ENCODE data around the gene WARS2. TPM values are rescaled to one million over a fixed set of nuclear protein-coding genes. Genes with fewer than 3 reads are reported as not detected.

WARS2 gene
- total and polyA plus RNA-seq, 2 of the 8 experiments (the other 6 are each of a cell fraction or from before 2014, with no cell fraction given): 4.3 to 12.9 TPM

DNA sequence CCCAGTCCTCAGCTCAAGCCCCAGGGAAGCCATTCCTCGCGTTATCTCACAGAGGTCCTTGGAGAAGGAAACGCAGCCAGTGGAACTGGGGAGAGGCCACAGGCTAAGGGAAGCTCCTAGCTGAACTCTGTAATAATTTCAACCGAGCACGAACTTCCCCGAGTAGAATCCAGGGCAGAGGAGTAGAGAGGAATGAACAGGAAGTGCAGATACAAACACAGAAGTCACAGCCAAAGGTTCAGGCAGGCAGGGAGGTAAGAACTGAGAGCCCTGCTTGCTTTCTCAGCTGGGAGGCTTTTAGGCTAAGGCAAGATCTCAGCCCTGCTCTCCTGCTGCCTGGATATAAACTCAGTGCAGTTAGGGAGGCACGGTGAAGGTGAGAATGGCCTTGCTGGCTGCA lies 23.7 kb downstream of the WARS2 start (continued):
- TF ChIP-seq, protein P1, sequence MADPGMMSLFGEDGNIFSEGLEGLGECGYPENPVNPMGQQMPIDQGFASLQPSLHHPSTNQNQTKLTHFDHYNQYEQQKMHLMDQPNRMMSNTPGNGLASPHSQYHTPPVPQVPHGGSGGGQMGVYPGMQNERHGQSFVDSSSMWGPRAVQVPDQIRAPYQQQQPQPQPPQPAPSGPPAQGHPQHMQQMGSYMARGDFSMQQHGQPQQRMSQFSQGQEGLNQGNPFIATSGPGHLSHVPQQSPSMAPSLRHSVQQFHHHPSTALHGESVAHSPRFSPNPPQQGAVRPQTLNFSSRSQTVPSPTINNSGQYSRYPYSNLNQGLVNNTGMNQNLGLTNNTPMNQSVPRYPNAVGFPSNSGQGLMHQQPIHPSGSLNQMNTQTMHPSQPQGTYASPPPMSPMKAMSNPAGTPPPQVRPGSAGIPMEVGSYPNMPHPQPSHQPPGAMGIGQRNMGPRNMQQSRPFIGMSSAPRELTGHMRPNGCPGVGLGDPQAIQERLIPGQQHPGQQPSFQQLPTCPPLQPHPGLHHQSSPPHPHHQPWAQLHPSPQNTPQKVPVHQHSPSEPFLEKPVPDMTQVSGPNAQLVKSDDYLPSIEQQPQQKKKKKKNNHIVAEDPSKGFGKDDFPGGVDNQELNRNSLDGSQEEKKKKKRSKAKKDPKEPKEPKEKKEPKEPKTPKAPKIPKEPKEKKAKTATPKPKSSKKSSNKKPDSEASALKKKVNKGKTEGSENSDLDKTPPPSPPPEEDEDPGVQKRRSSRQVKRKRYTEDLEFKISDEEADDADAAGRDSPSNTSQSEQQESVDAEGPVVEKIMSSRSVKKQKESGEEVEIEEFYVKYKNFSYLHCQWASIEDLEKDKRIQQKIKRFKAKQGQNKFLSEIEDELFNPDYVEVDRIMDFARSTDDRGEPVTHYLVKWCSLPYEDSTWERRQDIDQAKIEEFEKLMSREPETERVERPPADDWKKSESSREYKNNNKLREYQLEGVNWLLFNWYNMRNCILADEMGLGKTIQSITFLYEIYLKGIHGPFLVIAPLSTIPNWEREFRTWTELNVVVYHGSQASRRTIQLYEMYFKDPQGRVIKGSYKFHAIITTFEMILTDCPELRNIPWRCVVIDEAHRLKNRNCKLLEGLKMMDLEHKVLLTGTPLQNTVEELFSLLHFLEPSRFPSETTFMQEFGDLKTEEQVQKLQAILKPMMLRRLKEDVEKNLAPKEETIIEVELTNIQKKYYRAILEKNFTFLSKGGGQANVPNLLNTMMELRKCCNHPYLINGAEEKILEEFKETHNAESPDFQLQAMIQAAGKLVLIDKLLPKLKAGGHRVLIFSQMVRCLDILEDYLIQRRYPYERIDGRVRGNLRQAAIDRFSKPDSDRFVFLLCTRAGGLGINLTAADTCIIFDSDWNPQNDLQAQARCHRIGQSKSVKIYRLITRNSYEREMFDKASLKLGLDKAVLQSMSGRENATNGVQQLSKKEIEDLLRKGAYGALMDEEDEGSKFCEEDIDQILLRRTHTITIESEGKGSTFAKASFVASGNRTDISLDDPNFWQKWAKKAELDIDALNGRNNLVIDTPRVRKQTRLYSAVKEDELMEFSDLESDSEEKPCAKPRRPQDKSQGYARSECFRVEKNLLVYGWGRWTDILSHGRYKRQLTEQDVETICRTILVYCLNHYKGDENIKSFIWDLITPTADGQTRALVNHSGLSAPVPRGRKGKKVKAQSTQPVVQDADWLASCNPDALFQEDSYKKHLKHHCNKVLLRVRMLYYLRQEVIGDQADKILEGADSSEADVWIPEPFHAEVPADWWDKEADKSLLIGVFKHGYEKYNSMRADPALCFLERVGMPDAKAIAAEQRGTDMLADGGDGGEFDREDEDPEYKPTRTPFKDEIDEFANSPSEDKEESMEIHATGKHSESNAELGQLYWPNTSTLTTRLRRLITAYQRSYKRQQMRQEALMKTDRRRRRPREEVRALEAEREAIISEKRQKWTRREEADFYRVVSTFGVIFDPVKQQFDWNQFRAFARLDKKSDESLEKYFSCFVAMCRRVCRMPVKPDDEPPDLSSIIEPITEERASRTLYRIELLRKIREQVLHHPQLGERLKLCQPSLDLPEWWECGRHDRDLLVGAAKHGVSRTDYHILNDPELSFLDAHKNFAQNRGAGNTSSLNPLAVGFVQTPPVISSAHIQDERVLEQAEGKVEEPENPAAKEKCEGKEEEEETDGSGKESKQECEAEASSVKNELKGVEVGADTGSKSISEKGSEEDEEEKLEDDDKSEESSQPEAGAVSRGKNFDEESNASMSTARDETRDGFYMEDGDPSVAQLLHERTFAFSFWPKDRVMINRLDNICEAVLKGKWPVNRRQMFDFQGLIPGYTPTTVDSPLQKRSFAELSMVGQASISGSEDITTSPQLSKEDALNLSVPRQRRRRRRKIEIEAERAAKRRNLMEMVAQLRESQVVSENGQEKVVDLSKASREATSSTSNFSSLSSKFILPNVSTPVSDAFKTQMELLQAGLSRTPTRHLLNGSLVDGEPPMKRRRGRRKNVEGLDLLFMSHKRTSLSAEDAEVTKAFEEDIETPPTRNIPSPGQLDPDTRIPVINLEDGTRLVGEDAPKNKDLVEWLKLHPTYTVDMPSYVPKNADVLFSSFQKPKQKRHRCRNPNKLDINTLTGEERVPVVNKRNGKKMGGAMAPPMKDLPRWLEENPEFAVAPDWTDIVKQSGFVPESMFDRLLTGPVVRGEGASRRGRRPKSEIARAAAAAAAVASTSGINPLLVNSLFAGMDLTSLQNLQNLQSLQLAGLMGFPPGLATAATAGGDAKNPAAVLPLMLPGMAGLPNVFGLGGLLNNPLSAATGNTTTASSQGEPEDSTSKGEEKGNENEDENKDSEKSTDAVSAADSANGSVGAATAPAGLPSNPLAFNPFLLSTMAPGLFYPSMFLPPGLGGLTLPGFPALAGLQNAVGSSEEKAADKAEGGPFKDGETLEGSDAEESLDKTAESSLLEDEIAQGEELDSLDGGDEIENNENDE (IDR thresholded peaks at IDR 0.05; ENCODE audit: insufficient replicate concordance, low read length): no peak
- TF ChIP-seq SIX5 (IDR thresholded peaks at IDR 0.05; ENCODE audit: low read depth, low read length) (no peak), TBP (IDR thresholded peaks at IDR 0.05; ENCODE audit: low read depth, low read length) (no peak)

Data from H1 (cell line).